HepG2 (cell line): Measurements from ENCODE around the gene AGAP3. TPM values are rescaled to one million over a fixed set of nuclear protein-coding genes. Genes with fewer than 3 reads are reported as not detected.

Experiments
- EZH2 ChIP-seq: conservative IDR thresholded peaks from 2 replicates; pipeline ENCODE4 v1.6.1; 2012; ENCODE audit warnings: mild to moderate bottlenecking, low read depth, low read length, moderate library complexity
- JUND ChIP-seq: sonication (generic); formaldehyde crosslinking; IDR thresholded peaks from 2 replicates; pipeline ENCODE4 v1.8.0; 2022; ENCODE audit warnings: mild to moderate bottlenecking, missing genetic modification reagents
- MYNN ChIP-seq: sonication (generic); formaldehyde crosslinking; IDR thresholded peaks from 2 replicates; pipeline ENCODE4 v1.4.0; 2020; ENCODE audit warnings: mild to moderate bottlenecking, low read depth, missing genetic modification reagents
- TBX3 ChIP-seq: fragments of 450-650 bp; IDR thresholded peaks from 2 replicates; pipeline ENCODE4 v1.6.1; 2017; ENCODE audit warnings: antibody characterized with exemption, mild to moderate bottlenecking, inconsistent platforms, borderline replicate concordance
- ZMYM4 ChIP-seq: sonication (generic); formaldehyde crosslinking; IDR thresholded peaks from 2 replicates; pipeline ENCODE4 v1.8.1; 2023; ENCODE audit warnings: mild to moderate bottlenecking, missing genetic modification reagents
- ZNF883 ChIP-seq: sonication (generic); formaldehyde crosslinking; IDR thresholded peaks from 2 replicates; pipeline ENCODE4 v1.5.1; 2020; ENCODE audit warnings: mild to moderate bottlenecking, missing genetic modification reagents; ENCODE audit errors: not compliant biosample characterization
- polyA plus RNA-seq, 8 experiments: library from polyadenylated mRNA; depleted of rRNA in 3 of 8; stranded (reverse) in 7 of 8; unstranded in 1 of 8; fragments of >200 nt; fragmentation: Illumina TruSeq in 4 of 8; extraction: Trizol in 4 of 8; gene quantifications; 2 replicates each; pipeline versions ENCODE4 v1.2.1 to v1.2.3, GENCODE V29; 2011 to 2016; ENCODE audit warnings: low read depth in 4 of 8, missing spikeins in 1 of 8, mixed read lengths in 1 of 8; ENCODE audit not compliant: insufficient read depth in 1 of 8
- total RNA-seq, 5 experiments: library from RNA; depleted of rRNA; stranded (reverse); fragments of >200 nt; fragmentation: Illumina TruSeq; extraction: Trizol; gene quantifications; 2 replicates each; pipeline ENCODE4 v1.2.3, GENCODE V29; 2016; ENCODE audit warnings: low read depth in 1 of 5
- TF ChIP-seq, protein P1 (sequence below): sonication (generic); formaldehyde crosslinking; IDR thresholded peaks from 2 replicates; pipeline ENCODE4 v1.5.0; 2020; ENCODE audit warnings: mild to moderate bottlenecking, missing genetic modification reagents
- TF ChIP-seq, protein P2 (sequence below): sonication (generic); formaldehyde crosslinking; conservative IDR thresholded peaks from 2 replicates; pipeline ENCODE4 v1.4.0; 2020; ENCODE audit warnings: mild to moderate bottlenecking, missing genetic modification reagents, moderate library complexity
- TF ChIP-seq, protein P3 (sequence below): sonication (generic); formaldehyde crosslinking; IDR thresholded peaks from 2 replicates; pipeline ENCODE4 v1.5.1; 2020; ENCODE audit warnings: missing genetic modification reagents, mild to moderate bottlenecking, borderline replicate concordance
- TF ChIP-seq, protein P4 (sequence below): sonication (generic); formaldehyde crosslinking; IDR thresholded peaks from 2 replicates; pipeline ENCODE4 v1.8.1; 2023; ENCODE audit warnings: missing genetic modification reagents, mild to moderate bottlenecking, borderline replicate concordance
- TF ChIP-seq, protein P5 (sequence below): sonication (generic); formaldehyde crosslinking; IDR thresholded peaks from 2 replicates; pipeline ENCODE4 v1.5.1; 2020; ENCODE audit warnings: mild to moderate bottlenecking, missing genetic modification reagents
- TF ChIP-seq, protein P6 (sequence below): sonication (generic); formaldehyde crosslinking; IDR thresholded peaks from 2 replicates; pipeline ENCODE4; 2020; ENCODE audit warnings: missing genetic modification reagents, mild to moderate bottlenecking, borderline replicate concordance

Gene AGAP3
- total and polyA plus RNA-seq, 2 of the 13 experiments (the other 11 are each of a cell fraction or from before 2014, with no cell fraction given), result 31.3 to 61.4 TPM

DNA sequence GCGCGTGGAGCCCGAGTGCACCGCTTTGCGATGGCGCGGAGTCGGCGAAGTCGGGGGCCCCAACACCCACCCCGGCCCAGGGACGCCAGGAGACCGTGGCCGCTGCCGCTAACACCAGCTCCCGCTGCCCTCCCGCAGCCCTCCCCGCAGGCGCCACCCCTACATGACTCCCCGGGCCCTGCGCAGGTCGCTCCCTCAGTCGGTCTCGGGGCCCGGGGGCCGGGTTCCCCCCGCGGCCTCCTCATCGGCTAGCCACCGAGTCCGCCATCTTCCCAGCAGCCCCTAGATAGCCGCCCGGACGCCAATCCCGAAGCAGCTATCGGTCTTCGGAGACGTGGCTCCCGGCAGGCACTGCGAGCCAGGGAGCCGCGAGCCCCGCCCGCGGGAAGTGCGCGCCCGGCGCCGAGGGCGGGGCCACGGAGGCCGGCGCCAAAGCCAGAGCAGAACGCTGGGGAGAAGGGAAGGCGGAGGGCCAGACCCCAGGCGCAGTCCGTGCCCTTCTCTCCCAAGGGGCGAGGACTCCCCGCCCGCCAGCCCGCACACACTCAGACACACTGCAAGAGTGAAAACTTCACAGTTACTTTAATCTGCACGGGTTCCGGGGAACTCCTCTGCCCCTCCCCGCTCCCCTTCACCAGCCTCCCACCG is 5.6 kb upstream of the AGAP3 start, which contains the start of gene FASTK (continued):
- TF ChIP-seq, protein P1, sequence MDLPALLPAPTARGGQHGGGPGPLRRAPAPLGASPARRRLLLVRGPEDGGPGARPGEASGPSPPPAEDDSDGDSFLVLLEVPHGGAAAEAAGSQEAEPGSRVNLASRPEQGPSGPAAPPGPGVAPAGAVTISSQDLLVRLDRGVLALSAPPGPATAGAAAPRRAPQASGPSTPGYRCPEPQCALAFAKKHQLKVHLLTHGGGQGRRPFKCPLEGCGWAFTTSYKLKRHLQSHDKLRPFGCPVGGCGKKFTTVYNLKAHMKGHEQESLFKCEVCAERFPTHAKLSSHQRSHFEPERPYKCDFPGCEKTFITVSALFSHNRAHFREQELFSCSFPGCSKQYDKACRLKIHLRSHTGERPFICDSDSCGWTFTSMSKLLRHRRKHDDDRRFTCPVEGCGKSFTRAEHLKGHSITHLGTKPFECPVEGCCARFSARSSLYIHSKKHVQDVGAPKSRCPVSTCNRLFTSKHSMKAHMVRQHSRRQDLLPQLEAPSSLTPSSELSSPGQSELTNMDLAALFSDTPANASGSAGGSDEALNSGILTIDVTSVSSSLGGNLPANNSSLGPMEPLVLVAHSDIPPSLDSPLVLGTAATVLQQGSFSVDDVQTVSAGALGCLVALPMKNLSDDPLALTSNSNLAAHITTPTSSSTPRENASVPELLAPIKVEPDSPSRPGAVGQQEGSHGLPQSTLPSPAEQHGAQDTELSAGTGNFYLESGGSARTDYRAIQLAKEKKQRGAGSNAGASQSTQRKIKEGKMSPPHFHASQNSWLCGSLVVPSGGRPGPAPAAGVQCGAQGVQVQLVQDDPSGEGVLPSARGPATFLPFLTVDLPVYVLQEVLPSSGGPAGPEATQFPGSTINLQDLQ (CRISPR knock-in tag), result 0 out of 2 replicates have a peak, but pooled peaks have one; percentile 18
- TF ChIP-seq TBX3 (no peak), EZH2 (no peak), ZMYM4 (peak; percentile 37; the same call in 1 of the 2 replicates), ZNF883 (CRISPR knock-in tag) (no peak), JUND (CRISPR knock-in tag) (0 out of 2 replicates have a peak, but pooled peaks have one; percentile 27), MYNN (CRISPR knock-in tag) (no peak; the same call in 1 of the 2 replicates)
- TF ChIP-seq, protein P2, sequence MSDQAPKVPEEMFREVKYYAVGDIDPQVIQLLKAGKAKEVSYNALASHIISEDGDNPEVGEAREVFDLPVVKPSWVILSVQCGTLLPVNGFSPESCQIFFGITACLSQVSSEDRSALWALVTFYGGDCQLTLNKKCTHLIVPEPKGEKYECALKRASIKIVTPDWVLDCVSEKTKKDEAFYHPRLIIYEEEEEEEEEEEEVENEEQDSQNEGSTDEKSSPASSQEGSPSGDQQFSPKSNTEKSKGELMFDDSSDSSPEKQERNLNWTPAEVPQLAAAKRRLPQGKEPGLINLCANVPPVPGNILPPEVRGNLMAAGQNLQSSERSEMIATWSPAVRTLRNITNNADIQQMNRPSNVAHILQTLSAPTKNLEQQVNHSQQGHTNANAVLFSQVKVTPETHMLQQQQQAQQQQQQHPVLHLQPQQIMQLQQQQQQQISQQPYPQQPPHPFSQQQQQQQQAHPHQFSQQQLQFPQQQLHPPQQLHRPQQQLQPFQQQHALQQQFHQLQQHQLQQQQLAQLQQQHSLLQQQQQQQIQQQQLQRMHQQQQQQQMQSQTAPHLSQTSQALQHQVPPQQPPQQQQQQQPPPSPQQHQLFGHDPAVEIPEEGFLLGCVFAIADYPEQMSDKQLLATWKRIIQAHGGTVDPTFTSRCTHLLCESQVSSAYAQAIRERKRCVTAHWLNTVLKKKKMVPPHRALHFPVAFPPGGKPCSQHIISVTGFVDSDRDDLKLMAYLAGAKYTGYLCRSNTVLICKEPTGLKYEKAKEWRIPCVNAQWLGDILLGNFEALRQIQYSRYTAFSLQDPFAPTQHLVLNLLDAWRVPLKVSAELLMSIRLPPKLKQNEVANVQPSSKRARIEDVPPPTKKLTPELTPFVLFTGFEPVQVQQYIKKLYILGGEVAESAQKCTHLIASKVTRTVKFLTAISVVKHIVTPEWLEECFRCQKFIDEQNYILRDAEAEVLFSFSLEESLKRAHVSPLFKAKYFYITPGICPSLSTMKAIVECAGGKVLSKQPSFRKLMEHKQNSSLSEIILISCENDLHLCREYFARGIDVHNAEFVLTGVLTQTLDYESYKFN (CRISPR knock-in tag), result peak; percentile 41
- TF ChIP-seq, protein P3, sequence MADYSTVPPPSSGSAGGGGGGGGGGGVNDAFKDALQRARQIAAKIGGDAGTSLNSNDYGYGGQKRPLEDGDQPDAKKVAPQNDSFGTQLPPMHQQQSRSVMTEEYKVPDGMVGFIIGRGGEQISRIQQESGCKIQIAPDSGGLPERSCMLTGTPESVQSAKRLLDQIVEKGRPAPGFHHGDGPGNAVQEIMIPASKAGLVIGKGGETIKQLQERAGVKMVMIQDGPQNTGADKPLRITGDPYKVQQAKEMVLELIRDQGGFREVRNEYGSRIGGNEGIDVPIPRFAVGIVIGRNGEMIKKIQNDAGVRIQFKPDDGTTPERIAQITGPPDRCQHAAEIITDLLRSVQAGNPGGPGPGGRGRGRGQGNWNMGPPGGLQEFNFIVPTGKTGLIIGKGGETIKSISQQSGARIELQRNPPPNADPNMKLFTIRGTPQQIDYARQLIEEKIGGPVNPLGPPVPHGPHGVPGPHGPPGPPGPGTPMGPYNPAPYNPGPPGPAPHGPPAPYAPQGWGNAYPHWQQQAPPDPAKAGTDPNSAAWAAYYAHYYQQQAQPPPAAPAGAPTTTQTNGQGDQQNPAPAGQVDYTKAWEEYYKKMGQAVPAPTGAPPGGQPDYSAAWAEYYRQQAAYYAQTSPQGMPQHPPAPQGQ (CRISPR knock-in tag), result no peak
- TF ChIP-seq, protein P4, sequence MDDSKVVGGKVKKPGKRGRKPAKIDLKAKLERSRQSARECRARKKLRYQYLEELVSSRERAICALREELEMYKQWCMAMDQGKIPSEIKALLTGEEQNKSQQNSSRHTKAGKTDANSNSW (CRISPR knock-in tag), result no peak
- TF ChIP-seq, protein P5, sequence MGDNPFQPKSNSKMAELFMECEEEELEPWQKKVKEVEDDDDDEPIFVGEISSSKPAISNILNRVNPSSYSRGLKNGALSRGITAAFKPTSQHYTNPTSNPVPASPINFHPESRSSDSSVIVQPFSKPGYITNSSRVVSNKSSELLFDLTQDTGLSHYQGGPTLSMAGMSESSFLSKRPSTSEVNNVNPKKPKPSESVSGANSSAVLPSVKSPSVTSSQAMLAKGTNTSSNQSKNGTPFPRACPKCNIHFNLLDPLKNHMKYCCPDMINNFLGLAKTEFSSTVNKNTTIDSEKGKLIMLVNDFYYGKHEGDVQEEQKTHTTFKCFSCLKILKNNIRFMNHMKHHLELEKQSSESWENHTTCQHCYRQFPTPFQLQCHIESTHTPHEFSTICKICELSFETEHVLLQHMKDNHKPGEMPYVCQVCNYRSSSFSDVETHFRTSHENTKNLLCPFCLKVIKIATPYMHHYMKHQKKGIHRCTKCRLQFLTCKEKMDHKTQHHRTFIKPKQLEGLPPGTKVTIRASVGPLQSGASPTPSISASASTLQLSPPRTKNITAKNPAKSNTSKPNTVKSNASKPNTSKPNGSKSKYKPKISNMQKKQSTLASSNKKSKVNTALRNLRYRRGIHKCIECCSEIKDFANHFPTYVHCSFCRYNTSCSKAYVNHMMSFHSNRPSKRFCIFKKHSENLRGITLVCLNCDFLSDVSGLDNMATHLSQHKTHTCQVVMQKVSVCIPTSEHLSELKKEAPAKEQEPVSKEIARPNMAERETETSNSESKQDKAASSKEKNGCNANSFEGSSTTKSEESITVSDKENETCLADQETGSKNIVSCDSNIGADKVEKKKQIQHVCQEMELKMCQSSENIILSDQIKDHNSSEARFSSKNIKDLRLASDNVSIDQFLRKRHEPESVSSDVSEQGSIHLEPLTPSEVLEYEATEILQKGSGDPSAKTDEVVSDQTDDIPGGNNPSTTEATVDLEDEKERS (CRISPR knock-in tag), result no peak
- TF ChIP-seq, protein P6, sequence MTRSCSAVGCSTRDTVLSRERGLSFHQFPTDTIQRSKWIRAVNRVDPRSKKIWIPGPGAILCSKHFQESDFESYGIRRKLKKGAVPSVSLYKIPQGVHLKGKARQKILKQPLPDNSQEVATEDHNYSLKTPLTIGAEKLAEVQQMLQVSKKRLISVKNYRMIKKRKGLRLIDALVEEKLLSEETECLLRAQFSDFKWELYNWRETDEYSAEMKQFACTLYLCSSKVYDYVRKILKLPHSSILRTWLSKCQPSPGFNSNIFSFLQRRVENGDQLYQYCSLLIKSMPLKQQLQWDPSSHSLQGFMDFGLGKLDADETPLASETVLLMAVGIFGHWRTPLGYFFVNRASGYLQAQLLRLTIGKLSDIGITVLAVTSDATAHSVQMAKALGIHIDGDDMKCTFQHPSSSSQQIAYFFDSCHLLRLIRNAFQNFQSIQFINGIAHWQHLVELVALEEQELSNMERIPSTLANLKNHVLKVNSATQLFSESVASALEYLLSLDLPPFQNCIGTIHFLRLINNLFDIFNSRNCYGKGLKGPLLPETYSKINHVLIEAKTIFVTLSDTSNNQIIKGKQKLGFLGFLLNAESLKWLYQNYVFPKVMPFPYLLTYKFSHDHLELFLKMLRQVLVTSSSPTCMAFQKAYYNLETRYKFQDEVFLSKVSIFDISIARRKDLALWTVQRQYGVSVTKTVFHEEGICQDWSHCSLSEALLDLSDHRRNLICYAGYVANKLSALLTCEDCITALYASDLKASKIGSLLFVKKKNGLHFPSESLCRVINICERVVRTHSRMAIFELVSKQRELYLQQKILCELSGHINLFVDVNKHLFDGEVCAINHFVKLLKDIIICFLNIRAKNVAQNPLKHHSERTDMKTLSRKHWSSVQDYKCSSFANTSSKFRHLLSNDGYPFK (CRISPR knock-in tag), result no peak
